Stomach (tissue), 4 donors: Measurements from ENCODE around the gene TPCN2.

ENCODE experiments used
- EP300 ChIP-seq: sonication (generic); formaldehyde crosslinking; IDR thresholded peaks from one replicate; pipeline ENCODE4 v1.6.1; 2017; ENCODE audit warnings: antibody characterized with exemption
- TF ChIP-seq, protein P1 (sequence below), 7 experiments: fragments of 450-650 bp in 4 of 7; fragments of 200-600 bp in 3 of 7; sonication (generic) in 3 of 7; IDR thresholded peaks; one replicate each; pipeline ENCODE4 v1.5.1; 2016 to 2019; ENCODE audit warnings: antibody characterized with exemption in 7 of 7, control low read depth in 2 of 7, mild to moderate bottlenecking in 1 of 7

DNA sequence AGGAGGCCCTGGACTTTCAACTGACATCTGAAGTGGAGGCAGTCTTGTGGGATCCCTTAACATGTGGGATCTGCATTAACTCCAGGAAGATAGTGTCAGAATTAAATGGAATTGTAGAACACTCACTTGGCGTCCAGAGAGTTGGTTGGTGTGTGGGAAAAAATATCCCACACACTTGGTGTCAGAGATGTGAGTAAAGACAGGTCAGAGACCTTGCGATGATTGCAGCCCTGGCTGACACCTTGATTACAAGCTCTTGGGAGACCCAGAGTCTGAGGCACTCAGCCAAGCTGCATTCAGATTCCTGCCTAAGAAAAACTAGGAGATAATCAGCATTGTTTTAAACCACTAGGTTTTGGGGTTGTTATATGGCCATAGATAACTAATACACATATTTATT lies 7.2 kb upstream of the TPCN2 start:
- TF ChIP-seq, protein P1, sequence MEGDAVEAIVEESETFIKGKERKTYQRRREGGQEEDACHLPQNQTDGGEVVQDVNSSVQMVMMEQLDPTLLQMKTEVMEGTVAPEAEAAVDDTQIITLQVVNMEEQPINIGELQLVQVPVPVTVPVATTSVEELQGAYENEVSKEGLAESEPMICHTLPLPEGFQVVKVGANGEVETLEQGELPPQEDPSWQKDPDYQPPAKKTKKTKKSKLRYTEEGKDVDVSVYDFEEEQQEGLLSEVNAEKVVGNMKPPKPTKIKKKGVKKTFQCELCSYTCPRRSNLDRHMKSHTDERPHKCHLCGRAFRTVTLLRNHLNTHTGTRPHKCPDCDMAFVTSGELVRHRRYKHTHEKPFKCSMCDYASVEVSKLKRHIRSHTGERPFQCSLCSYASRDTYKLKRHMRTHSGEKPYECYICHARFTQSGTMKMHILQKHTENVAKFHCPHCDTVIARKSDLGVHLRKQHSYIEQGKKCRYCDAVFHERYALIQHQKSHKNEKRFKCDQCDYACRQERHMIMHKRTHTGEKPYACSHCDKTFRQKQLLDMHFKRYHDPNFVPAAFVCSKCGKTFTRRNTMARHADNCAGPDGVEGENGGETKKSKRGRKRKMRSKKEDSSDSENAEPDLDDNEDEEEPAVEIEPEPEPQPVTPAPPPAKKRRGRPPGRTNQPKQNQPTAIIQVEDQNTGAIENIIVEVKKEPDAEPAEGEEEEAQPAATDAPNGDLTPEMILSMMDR (IDR thresholded peaks at IDR 0.05): no peak
- no peak for TF ChIP-seq EP300
